IMR-90 (cell line): Measurements from ENCODE around the gene ATP10B. TPM values are rescaled to one million over a fixed set of nuclear protein-coding genes. Genes with fewer than 3 reads are reported as not detected.

Source experiments
- ATAC-seq: fragments of 200-7000 bp; cut with Tn5 transposase; 2 replicates; pipeline ENCODE4 v1.9.1; 2020; ENCODE audit warnings: low read depth, mild to moderate bottlenecking, moderate library complexity
- BruUV-seq: library from RNA; stranded (reverse); fragments of 400-500 nt; replicated peaks from 2 replicates; lab custom pipeline; 2021; lab: Mats Ljungman, UMichigan
- CTCF ChIA-PET: fragments of 300-600 bp; formaldehyde crosslinking; extraction: SDS; loops from one replicate; lab custom pipeline; 2021; ENCODE audit warnings: antibody characterized with exemption; lab: Yijun Ruan, JAX
- POLR2A ChIA-PET: fragments of 300-600 bp; sonication (Branson Sonifier 250); formaldehyde crosslinking; loops from one replicate; lab custom pipeline; 2022; ENCODE audit warnings: antibody characterized with exemption; ENCODE audit not compliant: unreplicated experiment; lab: Charles Lee
- DNase-seq: peaks from one replicate; pipeline ENCODE4 v3.0.0; 2013
- H2AFZ ChIP-seq: replicated peaks from 2 replicates; pipeline ENCODE3; 2013; ENCODE audit warnings: low read length, mild to moderate bottlenecking; ENCODE audit not compliant: poor library complexity
- H2AK5ac ChIP-seq: 2 replicates; pipeline ENCODE4 v1.6.1; 2013; ENCODE audit warnings: low read depth, low read length, inconsistent platforms
- H2AK9ac ChIP-seq: replicated peaks from 2 replicates; pipeline ENCODE3; 2013; ENCODE audit warnings: mild to moderate bottlenecking, low read depth, low read length, moderate library complexity; ENCODE audit not compliant: poor library complexity
- H2BK120ac ChIP-seq: 2 replicates; pipeline ENCODE4 v1.6.1; 2013; ENCODE audit warnings: low read depth, low read length, inconsistent platforms
- H2BK15ac ChIP-seq: 3 replicates; pipeline ENCODE4 v1.6.1; 2013; ENCODE audit warnings: low read depth, low read length, inconsistent platforms
- H2BK20ac ChIP-seq: 2 replicates; pipeline ENCODE4 v1.6.1; 2013; ENCODE audit warnings: low read depth, mild to moderate bottlenecking, inconsistent platforms, low read length, moderate library complexity
- H2BK5ac ChIP-seq: 2 replicates; pipeline ENCODE4 v1.6.1; 2013; ENCODE audit warnings: mild to moderate bottlenecking, low read depth, low read length, inconsistent platforms; ENCODE audit not compliant: poor library complexity, severe bottlenecking
- H3K14ac ChIP-seq: replicated peaks from 2 replicates; pipeline ENCODE4 v1.6.1; 2013; ENCODE audit warnings: low read depth, low read length, inconsistent platforms
- H3K18ac ChIP-seq: 2 replicates; pipeline ENCODE4 v1.6.1; 2013; ENCODE audit warnings: low read depth, low read length, control low read depth
- H3K23ac ChIP-seq: 2 replicates; pipeline ENCODE4 v1.6.1; 2013; ENCODE audit warnings: low read depth, low read length, inconsistent platforms
- H3K27ac ChIP-seq: 2 replicates; pipeline ENCODE4 v1.5.1; 2013; ENCODE audit warnings: mild to moderate bottlenecking, control low read depth, low read length; ENCODE audit not compliant: insufficient read depth
- H3K27me3 ChIP-seq: 2 replicates; pipeline ENCODE4 v1.6.1; 2013; ENCODE audit warnings: low read length; ENCODE audit not compliant: control insufficient read depth, insufficient read depth
- H3K36me3 ChIP-seq: 2 replicates; pipeline ENCODE4 v1.6.1; 2013; ENCODE audit warnings: low read length, mixed read lengths; ENCODE audit not compliant: control insufficient read depth, insufficient read depth
- H3K4ac ChIP-seq: 2 replicates; pipeline ENCODE4 v1.6.1; 2013; ENCODE audit warnings: low read depth, low read length, inconsistent platforms
- H3K4me1 ChIP-seq: 2 replicates; pipeline ENCODE4 v1.6.1; 2013; ENCODE audit warnings: low read length, mixed read lengths; ENCODE audit not compliant: control insufficient read depth, insufficient read depth
- H3K4me2 ChIP-seq: 2 replicates; pipeline ENCODE4 v1.6.1; 2013; ENCODE audit warnings: low read depth, mild to moderate bottlenecking, control low read depth, low read length, moderate library complexity
- H3K4me3 ChIP-seq: 2 replicates; pipeline ENCODE4 v1.5.1; 2013; ENCODE audit warnings: low read depth, mild to moderate bottlenecking, control low read depth, low read length, moderate library complexity; ENCODE audit not compliant: insufficient read depth
- H3K56ac ChIP-seq: 2 replicates; pipeline ENCODE4 v1.6.1; 2013; ENCODE audit warnings: low read length, inconsistent platforms; ENCODE audit not compliant: insufficient read depth; ENCODE audit errors: extremely low read depth
- H3K79me1 ChIP-seq, 2 experiments: 2 replicates each; pipeline ENCODE4 v1.6.1; 2013; ENCODE audit warnings: low read length in 2 of 2, inconsistent platforms in 1 of 2, low read depth in 1 of 2
- H3K9ac ChIP-seq: 2 replicates; pipeline ENCODE4 v1.6.1; 2013; ENCODE audit warnings: low read depth, low read length, control low read depth
- H3K9me1 ChIP-seq: 2 replicates; pipeline ENCODE4 v1.6.1; 2013; ENCODE audit warnings: low read length, inconsistent platforms; ENCODE audit not compliant: insufficient read depth
- H3K9me3 ChIP-seq: 2 replicates; pipeline ENCODE4 v1.6.1; 2013; ENCODE audit warnings: low read length; ENCODE audit not compliant: control insufficient read depth, insufficient read depth
- H4K20me1 ChIP-seq: 2 replicates; pipeline ENCODE4 v1.6.1; 2013; ENCODE audit warnings: low read length, inconsistent platforms; ENCODE audit not compliant: insufficient read depth
- H4K5ac ChIP-seq: 2 replicates; pipeline ENCODE4 v1.6.1; 2013; ENCODE audit warnings: mild to moderate bottlenecking, low read depth, low read length, control low read depth
- H4K8ac ChIP-seq, 2 experiments: 2 replicates each; pipeline ENCODE4 v1.6.1; 2013; ENCODE audit warnings: low read depth in 2 of 2, low read length in 2 of 2, control low read depth in 1 of 2, inconsistent platforms in 1 of 2
- H4K91ac ChIP-seq: 2 replicates; pipeline ENCODE4 v1.6.1; 2013; ENCODE audit warnings: low read depth, low read length, inconsistent platforms; ENCODE audit not compliant: insufficient read depth
- BHLHE40 ChIP-seq: fragments of 150-350 bp; IDR thresholded peaks from 2 replicates; pipeline ENCODE4 v1.6.1; 2016; ENCODE audit warnings: mild to moderate bottlenecking, low read depth, low read length
- CHD1 ChIP-seq: IDR thresholded peaks from 2 replicates; pipeline ENCODE4 v1.6.1; 2012; ENCODE audit warnings: low read depth, low read length, improper control_type of control experiment
- MXI1 ChIP-seq: IDR thresholded peaks from 2 replicates; pipeline ENCODE4 v1.6.1; 2012; ENCODE audit warnings: low read depth, mild to moderate bottlenecking, low read length, moderate library complexity, borderline replicate concordance
- RFX5 ChIP-seq: IDR thresholded peaks from 2 replicates; pipeline ENCODE4 v1.8.0; 2012; ENCODE audit warnings: low read depth, mild to moderate bottlenecking, low read length, moderate library complexity
- WGBS, 2 experiments: methylation state at CpG; one replicate each; pipeline versions ENCODE4 v1.1.5 to v1.1.7; 2013; ENCODE audit warnings: missing lambda C conversion rate in 2 of 2; ENCODE audit not compliant: insufficient read length in 1 of 2; ENCODE audit errors: extremely low coverage in 2 of 2; 5-methylcytosine and 5-hydroxymethylcytosine counted together
- dilution Hi-C: fragments of 300-500 bp; cut with HindIII; formaldehyde crosslinking; loops from one replicate; pipeline ENCODE4 v1.14.3; 2018; ENCODE audit warnings: low sequenced_read_pairs; ENCODE audit not compliant: unreplicated experiment
- in situ Hi-C: fragments of 300-500 bp; cut with MboI; formaldehyde crosslinking; loops from 3 replicates; pipeline ENCODE4 v1.14.3; 2019; ENCODE audit warnings: low sequenced_read_pairs, inconsistent platforms, mixed read lengths
- intact Hi-C: fragments of 100-400 bp; cut with micrococcal nuclease; formaldehyde crosslinking; loops from 2 replicates; pipeline ENCODE4 v1.10.0; 2022
- polyA plus RNA-seq, 3 experiments: library from polyadenylated mRNA; depleted of rRNA; stranded (reverse); fragments of >200 nt; gene quantifications; 2 replicates each; pipeline ENCODE4 v1.2.3, GENCODE V29; 2012; ENCODE audit warnings: low replicate concordance in 1 of 3
- total RNA-seq: library from RNA; depleted of rRNA; stranded (reverse); fragments of >200 nt; gene quantifications from 2 replicates; pipeline ENCODE4 v1.2.3, GENCODE V29; 2012

Gene ATP10B
- total and polyA plus RNA-seq, 2 of the 4 experiments (the other 2 are of a cell fraction) = not detected

GRCh38 chr5:160747559-160747958 is 104.5 kb downstream of the ATP10B start:
- no peak overlapping the region for H3K56ac ChIP-seq
- WGBS, 2 experiments = no CpG with 5 or more reads among the region's 1 CpG
- H3K79me1 ChIP-seq = no peaks in the 10 kb centered on the region
- no peak overlapping the region for H3K14ac ChIP-seq
- no TSS peak for BruUV-seq
- H3K23ac ChIP-seq = no peak overlapping the region
- no peak overlapping the region for H2BK15ac ChIP-seq
- H4K20me1 ChIP-seq = no peaks in the 10 kb centered on the region
- ATAC-seq (no peak), DNase-seq (no peak)
- H2BK5ac ChIP-seq = no peak overlapping the region
- TF ChIP-seq CHD1 (no peak), MXI1 (no peak), BHLHE40 (no peak), RFX5 (no peak)
- no peak overlapping the region for H4K5ac ChIP-seq
- dilution Hi-C loops (no loop called here), in situ Hi-C loops (no loop called here), intact Hi-C loops (no loop called here)
- H3K36me3 ChIP-seq = no peaks in the 10 kb centered on the region
- no peak overlapping the region for H3K4ac ChIP-seq
- no peak overlapping the region for H2BK120ac ChIP-seq
- ChIA-PET POLR2A (no interaction called here), CTCF (no interaction called here)
- H3K9me1 ChIP-seq = no peaks in the 10 kb centered on the region
- no peak overlapping the region for H3K4me3 ChIP-seq
- H3K9me3 ChIP-seq = peaks cover 24% of the 10 kb centered on the region
- H3K27me3 ChIP-seq = no peaks in the 10 kb centered on the region
- H3K4me2 ChIP-seq = no peak overlapping the region
- no peak overlapping the region for H3K18ac ChIP-seq
- no peak overlapping the region for H2AFZ ChIP-seq
- H4K91ac ChIP-seq = no peak overlapping the region
- H2AK5ac ChIP-seq = no peak overlapping the region
- no peak overlapping the region for H2AK9ac ChIP-seq
- H2BK20ac ChIP-seq = no peak overlapping the region
- H3K9ac ChIP-seq = no peak overlapping the region
- H3K4me1 ChIP-seq = no peaks in the 10 kb centered on the region
- no peak overlapping the region for H3K27ac ChIP-seq
- no peak overlapping the region for H4K8ac ChIP-seq
